GM23338 (cell line): ENCODE data around the gene GPR25. TPM values are rescaled to one million over a fixed set of nuclear protein-coding genes. Genes with fewer than 3 reads are reported as not detected.

Experiments used
- ATAC-seq: fragments of 200-7000 bp; cut with Tn5 transposase; 3 replicates; pipeline ENCODE4 v1.9.1; 2020
- DNase-seq: peaks from one replicate; pipeline ENCODE4 v3.0.0-alpha.2; 2015; ENCODE audit warnings: low spot score
- H2AFZ ChIP-seq: fragments of 200-600 bp; sonication (generic); 2 replicates; pipeline ENCODE4 v1.8.0; 2016; ENCODE audit warnings: antibody characterized with exemption, mild to moderate bottlenecking, moderate library complexity
- H3F3A ChIP-seq: fragments of 200-600 bp; sonication (generic); replicated peaks from 2 replicates; pipeline ENCODE4 v1.8.0; 2017; ENCODE audit warnings: antibody characterized with exemption, mixed run types, low read depth
- H3K27ac ChIP-seq: fragments of 200-600 bp; sonication (generic); 2 replicates; pipeline ENCODE4 v1.6.1; 2016; ENCODE audit warnings: low read depth
- H3K27me3 ChIP-seq: fragments of 200-600 bp; sonication (generic); 2 replicates; pipeline ENCODE4 v1.8.0; 2016; ENCODE audit warnings: mild to moderate bottlenecking, mixed run types, moderate library complexity; ENCODE audit not compliant: insufficient read depth
- H3K36me3 ChIP-seq: fragments of 200-600 bp; sonication (generic); 2 replicates; pipeline ENCODE4 v1.8.0; 2016; ENCODE audit warnings: mild to moderate bottlenecking; ENCODE audit not compliant: insufficient read depth
- H3K4me1 ChIP-seq: fragments of 200-600 bp; sonication (generic); 2 replicates; pipeline ENCODE4 v1.8.0; 2016; ENCODE audit warnings: mild to moderate bottlenecking, moderate library complexity; ENCODE audit not compliant: insufficient read depth
- H3K4me2 ChIP-seq: fragments of 200-600 bp; sonication (generic); 2 replicates; pipeline ENCODE4 v1.7.1; 2017; ENCODE audit warnings: mixed run types
- H3K4me3 ChIP-seq: fragments of 200-600 bp; sonication (generic); 2 replicates; pipeline ENCODE4 v1.6.1; 2016; ENCODE audit warnings: mixed run types
- H3K79me2 ChIP-seq: fragments of 200-600 bp; sonication (generic); replicated peaks from 2 replicates; pipeline ENCODE4 v1.8.0; 2017; ENCODE audit warnings: mild to moderate bottlenecking; ENCODE audit not compliant: insufficient read depth
- H3K9me2 ChIP-seq: fragments of 200-600 bp; sonication (generic); 2 replicates; pipeline ENCODE4 v1.8.0; 2017; ENCODE audit not compliant: insufficient read depth
- H4K20me1 ChIP-seq: fragments of 200-600 bp; sonication (generic); replicated peaks from 2 replicates; pipeline ENCODE4 v1.8.0; 2017; ENCODE audit warnings: mild to moderate bottlenecking; ENCODE audit not compliant: insufficient read depth
- H3K27ac Mint-ChIP-seq: 2 replicates; pipeline ENCODE4 v1.8.0; 2020; ENCODE audit warnings: inconsistent platforms, mild to moderate bottlenecking, moderate library complexity, mixed read lengths
- H3K27me3 Mint-ChIP-seq: 3 replicates; pipeline ENCODE4 v1.8.0; 2022; ENCODE audit warnings: low read depth, mild to moderate bottlenecking, moderate library complexity, mixed read lengths, inconsistent platforms; ENCODE audit not compliant: insufficient read depth, poor library complexity
- H3K36me3 Mint-ChIP-seq: 3 replicates; pipeline ENCODE4 v1.8.0; 2021; ENCODE audit warnings: low read depth, mild to moderate bottlenecking, inconsistent platforms, moderate library complexity, mixed read lengths
- H3K4me1 Mint-ChIP-seq: 3 replicates; pipeline ENCODE4 v1.8.0; 2020; ENCODE audit warnings: mild to moderate bottlenecking, inconsistent platforms, mixed read lengths
- H3K4me3 Mint-ChIP-seq: 3 replicates; pipeline ENCODE4 v1.8.0; 2021; ENCODE audit warnings: moderate library complexity, mild to moderate bottlenecking, inconsistent platforms, mixed read lengths
- H3K9me3 Mint-ChIP-seq: 3 replicates; pipeline ENCODE4 v1.8.0; 2020; ENCODE audit warnings: moderate library complexity, mild to moderate bottlenecking, inconsistent platforms, mixed read lengths
- CREB1 ChIP-seq: fragments of 250-450 bp; sonication (Bioruptor Pico); IDR thresholded peaks from 2 replicates; pipeline ENCODE4 v1.5.0; 2020; ENCODE audit warnings: low read depth, mild to moderate bottlenecking, moderate library complexity
- CTCF ChIP-seq, 2 experiments: fragments of 200-600 bp in 1 of 2; sonication (generic) in 1 of 2; conservative IDR thresholded peaks; 2 replicates each; pipeline versions ENCODE4 v1.5.1 to v1.6.1; 2016 to 2017; ENCODE audit warnings: antibody characterized with exemption in 2 of 2, low read depth in 2 of 2, mild to moderate bottlenecking in 2 of 2, moderate library complexity in 1 of 2
- ETS1 ChIP-seq: IDR thresholded peaks from 2 replicates; pipeline ENCODE4 v1.6.1; 2016; ENCODE audit warnings: antibody characterized with exemption
- EZH2phosphoT487 ChIP-seq: fragments of 200-600 bp; sonication (generic); IDR thresholded peaks from one replicate; pipeline ENCODE4 v1.8.1; 2018; ENCODE audit warnings: antibody characterized with exemption; ENCODE audit not compliant: unreplicated experiment
- JUNB ChIP-seq: IDR thresholded peaks from one replicate; pipeline ENCODE4 v1.6.1; 2016; ENCODE audit warnings: antibody characterized with exemption; ENCODE audit not compliant: unreplicated experiment
- NANOG ChIP-seq: IDR thresholded peaks from 2 replicates; pipeline ENCODE4 v1.6.1; 2016; ENCODE audit warnings: antibody characterized with exemption, borderline replicate concordance
- POLR2AphosphoS5 ChIP-seq: IDR thresholded peaks from 2 replicates; pipeline ENCODE4 v1.6.1; 2016; ENCODE audit warnings: antibody characterized with exemption, low read depth
- REST ChIP-seq: IDR thresholded peaks from one replicate; pipeline ENCODE4 v1.6.1; 2018; ENCODE audit warnings: antibody characterized with exemption; ENCODE audit not compliant: unreplicated experiment
- STAT1 ChIP-seq: IDR thresholded peaks from one replicate; pipeline ENCODE4 v1.6.1; 2016; ENCODE audit warnings: antibody characterized with exemption; ENCODE audit not compliant: unreplicated experiment
- ZNF114 ChIP-seq: fragments of 250-450 bp; sonication (Bioruptor Pico); IDR thresholded peaks from 2 replicates; pipeline ENCODE4 v1.5.0; 2020; ENCODE audit warnings: mild to moderate bottlenecking, moderate library complexity
- ZNF331 ChIP-seq: fragments of 250-450 bp; sonication (Bioruptor Pico); IDR thresholded peaks from 2 replicates; pipeline ENCODE4 v1.5.0; 2020; ENCODE audit warnings: low read depth, mild to moderate bottlenecking, moderate library complexity
- polyA plus RNA-seq: library from polyadenylated mRNA; unstranded; fragments of >200 nt; fragmentation: Nextera tagmentation; extraction: Ambion mirVana; gene quantifications from 2 replicates; pipeline ENCODE4 v1.2.1, GENCODE V29; 2016
- total RNA-seq: library from RNA; depleted of rRNA; stranded (reverse); fragments of >200 nt; shearing (Covaris generic); gene quantifications from 2 replicates; pipeline ENCODE4 v1.2.3, GENCODE V29; 2014

GPR25 gene
- total and polyA plus RNA-seq, 2 experiments from 2014 or later: not detected

DNA sequence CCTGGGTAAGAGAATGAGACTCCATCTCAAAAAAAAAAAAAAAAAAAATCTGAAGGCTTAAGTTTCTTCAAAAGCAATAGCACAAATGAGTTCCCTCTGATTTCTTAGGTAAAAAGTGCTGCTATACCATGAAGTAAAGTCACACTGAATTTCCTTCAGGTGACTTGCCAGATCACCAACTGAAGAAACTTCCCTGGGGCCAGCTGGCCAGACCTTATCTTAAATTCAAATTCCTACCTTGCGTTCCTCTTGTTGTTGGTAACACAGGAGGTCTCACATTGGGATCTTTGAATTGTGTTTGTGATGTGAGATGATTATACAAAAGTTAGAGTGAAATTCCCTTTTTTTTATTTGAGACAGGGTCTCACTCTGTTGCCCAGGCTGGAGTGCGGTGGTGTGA lies 33.7 kb downstream of the GPR25 start:
- Mint-ChIP-seq H3K27ac (no peak overlapping the region), H3K4me1 (no peaks in the 10 kb centered on the region; the same call in 2 of the 3 replicates), H3K9me3 (no peaks in the 10 kb centered on the region), H3K36me3 (peaks cover 69% of the 10 kb centered on the region), H3K4me3 (no peak overlapping the region), H3K27me3 (peaks cover 5% of the 10 kb centered on the region)
- Histone ChIP-seq H3K4me3 (no peak overlapping the region), H3K9me2 (no peaks in the 10 kb centered on the region), H2AFZ (no peak overlapping the region), H3K27ac (no peak overlapping the region), H3K27me3 (no peaks in the 10 kb centered on the region), H3K36me3 (peaks cover 17% of the 10 kb centered on the region; the same call in 1 of the 2 replicates), H3F3A (no peaks in the 10 kb centered on the region), H3K79me2 (no peaks in the 10 kb centered on the region), H3K4me1 (no peaks in the 10 kb centered on the region), H4K20me1 (peaks cover 5% of the 10 kb centered on the region; the same call in 1 of the 2 replicates), H3K4me2 (no peak overlapping the region)
- TF ChIP-seq ETS1 (no peak), CREB1 (CRISPR knock-in tag) (no peak), STAT1 (no peak), ZNF114 (no peak), ZNF331 (no peak), EZH2phosphoT487 (no peak), REST (no peak)
- no peak for ATAC-seq
- DNase-seq: no peak

DNA sequence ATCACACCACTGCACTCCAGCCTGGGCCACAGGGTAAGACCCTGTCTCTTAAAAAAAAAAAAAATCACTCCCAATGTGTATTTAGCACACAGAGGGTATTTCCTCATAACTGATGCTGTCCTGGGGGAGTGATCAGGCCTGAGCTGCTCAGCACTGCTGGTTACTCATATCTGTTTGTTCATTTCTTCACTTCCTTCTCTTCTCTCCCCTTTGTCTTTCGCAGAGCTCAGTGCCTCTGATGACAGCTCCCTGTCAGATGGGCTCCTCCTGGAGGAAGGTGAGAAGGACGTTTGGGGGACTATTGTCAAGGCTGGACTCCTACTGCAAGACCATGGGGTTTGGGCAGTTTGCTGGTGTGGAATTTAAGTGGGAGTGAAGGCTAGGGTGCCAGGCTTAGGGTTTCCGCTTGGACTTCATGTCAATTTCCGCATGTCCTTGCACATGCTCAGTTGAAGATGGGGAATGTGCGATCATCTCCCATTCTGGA lies 34.9 kb downstream of the GPR25 start:
- Histone ChIP-seq H3F3A (no peaks in the 10 kb centered on the region), H3K4me2 (no peak overlapping the region), H3K9me2 (no peaks in the 10 kb centered on the region), H4K20me1 (peaks cover 5% of the 10 kb centered on the region; the same call in 1 of the 2 replicates), H3K27me3 (no peaks in the 10 kb centered on the region), H3K4me3 (no peak overlapping the region), H3K4me1 (no peaks in the 10 kb centered on the region), H2AFZ (no peak overlapping the region), H3K27ac (no peak overlapping the region), H3K79me2 (no peaks in the 10 kb centered on the region), H3K36me3 (peaks cover 15% of the 10 kb centered on the region; the same call in 1 of the 2 replicates)
- H3K9me3 Mint-ChIP-seq: no peaks in the 10 kb centered on the region
- no peak overlapping the region for H3K27ac Mint-ChIP-seq
- no peak for ATAC-seq
- H3K4me1 Mint-ChIP-seq: no peaks in the 10 kb centered on the region; the same call in 2 of the 3 replicates
- peaks cover 7% of the 10 kb centered on the region for H3K27me3 Mint-ChIP-seq
- H3K36me3 Mint-ChIP-seq: peaks cover 63% of the 10 kb centered on the region
- H3K4me3 Mint-ChIP-seq: no peak overlapping the region
- DNase-seq: no peak
- no peak for TF ChIP-seq ETS1
- no peak for TF ChIP-seq NANOG
- no peak for TF ChIP-seq EZH2phosphoT487
- no peak for TF ChIP-seq JUNB
- TF ChIP-seq CREB1 (CRISPR knock-in tag): no peak
- TF ChIP-seq POLR2AphosphoS5: no peak
- TF ChIP-seq STAT1: no peak
- TF ChIP-seq CTCF (conservative IDR thresholded peaks at IDR 0.05; ENCODE audit: low read depth in 2 of 2): no peak
- TF ChIP-seq ZNF331: no peak
- no peak for TF ChIP-seq REST
